Dermis microvascular lymphatic vessel endothelial cell (primary cell): ENCODE data around the gene B4GALT2. TPM values are rescaled to one million over a fixed set of nuclear protein-coding genes. Genes with fewer than 3 reads are reported as not detected.

Experiments used
- DNase-seq, 2 donors: peaks; one replicate each; pipeline versions ENCODE4 v3.0.0 to v3.0.0-alpha.2; 2010; ENCODE audit warnings: low read depth in 2 of 2
- total RNA-seq: library from RNA; depleted of rRNA; stranded (reverse); fragments of >200 nt; gene quantifications from 2 replicates; pipeline ENCODE4 v1.2.1, GENCODE V29; 2014

Gene B4GALT2
- total RNA-seq, 1 donor from 2014 or later, result 44.0 TPM

DNA sequence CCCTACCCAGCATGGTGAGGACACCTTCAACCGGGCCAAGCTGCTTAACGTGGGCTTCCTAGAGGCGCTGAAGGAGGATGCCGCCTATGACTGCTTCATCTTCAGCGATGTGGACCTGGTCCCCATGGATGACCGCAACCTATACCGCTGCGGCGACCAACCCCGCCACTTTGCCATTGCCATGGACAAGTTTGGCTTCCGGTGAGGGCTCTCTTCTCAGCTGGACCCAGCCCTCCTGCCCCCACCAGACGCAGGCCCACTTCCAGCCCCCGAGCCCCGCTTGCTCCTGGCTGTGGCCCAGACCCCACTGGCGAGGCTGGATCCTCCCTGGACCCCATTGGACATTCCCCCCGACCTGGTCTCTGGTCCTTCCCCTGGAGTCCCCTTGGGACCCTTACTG, 5.8 kb downstream of the B4GALT2 start:
- no peak for DNase-seq

DNA sequence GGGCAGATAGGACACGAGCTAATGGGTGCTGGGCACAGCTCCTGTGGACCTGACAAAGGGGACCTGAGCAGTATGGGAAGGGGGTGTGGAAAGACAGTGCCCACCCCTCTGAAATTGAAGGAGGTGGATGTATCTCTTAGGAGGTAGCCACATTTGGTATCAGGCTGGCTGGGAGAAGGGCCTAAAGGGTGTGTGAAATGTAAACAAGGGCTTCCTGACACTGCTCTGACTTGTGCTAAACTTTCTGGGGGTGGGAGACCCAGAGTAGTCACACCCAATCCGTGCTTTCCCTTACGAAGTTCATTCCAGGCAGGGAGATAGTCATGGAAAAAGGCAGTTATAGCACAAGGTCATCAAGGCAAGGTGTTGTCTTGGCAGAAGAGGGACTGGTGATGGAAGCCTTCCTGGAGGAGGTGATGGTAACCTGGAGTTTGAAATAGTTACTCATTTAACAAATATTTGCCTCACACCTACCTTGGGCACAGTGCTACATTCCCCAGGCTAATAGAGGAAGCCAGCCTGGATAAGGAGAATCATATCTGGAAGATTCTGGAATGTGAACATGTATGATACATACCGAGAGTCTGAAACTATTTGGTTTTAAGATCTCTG, 7.1 kb downstream of the B4GALT2 start:
- DNase-seq, result no peak

GRCh38 chr1:43986712-43987111, 7.7 kb downstream of the B4GALT2 start:
- DNase-seq, result no peak

- DNase-seq, result no peak
Measured at GRCh38 chr1:43987159-43987902, 8.3 kb downstream of the B4GALT2 start.

GRCh38 chr1:43990271-43991199, 11.5 kb downstream of the B4GALT2 start:
- DNase-seq, result no peak

DNA sequence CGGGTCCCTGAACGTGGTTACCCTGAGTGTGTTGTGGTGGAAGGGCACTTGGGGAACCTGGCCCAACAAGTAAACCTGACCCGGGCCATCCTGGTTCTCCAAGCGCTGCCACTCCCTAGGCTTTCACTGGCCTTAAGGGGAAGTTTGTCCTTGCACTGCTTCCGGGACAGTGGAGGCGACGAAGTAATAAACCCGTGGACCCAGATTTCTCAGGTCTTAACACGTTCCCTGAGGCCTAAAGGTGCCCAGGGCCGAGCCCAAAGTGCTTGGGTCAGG, 12.1 kb downstream of the B4GALT2 start:
- no peak for DNase-seq

- peak in 1 of 2 donors; percentile 56 for DNase-seq
Measured at GRCh38 chr1:43991476-43992231, 12.6 kb downstream of the B4GALT2 start, which contains the start of gene CCDC24. CCDC24 (plus strand) TSS chr1:43991599; CDS start chr1:43991879, 280 bp downstream.

DNA sequence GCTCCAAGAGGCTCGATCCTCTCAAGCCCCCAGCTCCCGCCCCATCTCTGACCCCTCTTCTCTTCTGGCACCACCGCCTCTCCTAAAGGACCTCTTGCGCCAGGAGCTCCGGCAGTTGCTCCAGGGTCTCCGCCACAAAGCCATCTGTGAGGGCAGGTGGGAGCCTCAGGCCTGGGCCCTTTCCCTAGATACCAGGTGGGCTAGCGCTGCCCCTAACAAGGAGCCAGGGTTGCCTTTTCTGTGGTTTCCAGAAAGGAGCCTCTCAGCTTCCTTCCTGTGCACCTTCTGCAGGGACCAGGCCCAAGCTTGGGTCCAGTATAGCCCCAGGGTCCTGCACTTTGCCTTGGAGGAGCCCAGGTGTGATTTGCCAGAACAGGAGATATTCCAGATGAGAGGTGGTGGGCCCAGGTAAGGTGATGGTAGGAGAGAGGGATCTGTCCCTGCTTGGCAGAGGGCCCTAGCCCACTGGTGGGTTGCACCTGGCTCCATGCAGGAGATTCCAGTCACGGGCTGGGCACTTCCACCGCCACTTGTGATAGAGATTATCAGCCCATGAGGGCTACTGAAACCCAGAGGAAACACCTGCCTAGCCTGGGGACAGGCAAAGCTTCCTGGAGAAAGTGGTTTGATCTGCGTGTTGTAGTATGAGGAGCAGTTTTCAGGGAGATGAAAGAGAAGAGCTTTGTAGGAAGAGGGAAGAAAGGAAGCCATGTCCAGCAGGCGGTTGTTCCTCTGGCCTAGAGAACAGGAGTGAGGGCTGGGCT, 13.4 kb downstream of the B4GALT2 start:
- DNase-seq, result no peak

GRCh38 chr1:43993206-43993914, 14.3 kb downstream of the B4GALT2 start:
- DNase-seq, result no peak

- DNase-seq, result no peak
Measured at GRCh38 chr1:43994071-43994470, 15.1 kb downstream of the B4GALT2 start.

GRCh38 chr1:43994794-43995790, 16.1 kb downstream of the B4GALT2 start:
- no peak for DNase-seq

DNA sequence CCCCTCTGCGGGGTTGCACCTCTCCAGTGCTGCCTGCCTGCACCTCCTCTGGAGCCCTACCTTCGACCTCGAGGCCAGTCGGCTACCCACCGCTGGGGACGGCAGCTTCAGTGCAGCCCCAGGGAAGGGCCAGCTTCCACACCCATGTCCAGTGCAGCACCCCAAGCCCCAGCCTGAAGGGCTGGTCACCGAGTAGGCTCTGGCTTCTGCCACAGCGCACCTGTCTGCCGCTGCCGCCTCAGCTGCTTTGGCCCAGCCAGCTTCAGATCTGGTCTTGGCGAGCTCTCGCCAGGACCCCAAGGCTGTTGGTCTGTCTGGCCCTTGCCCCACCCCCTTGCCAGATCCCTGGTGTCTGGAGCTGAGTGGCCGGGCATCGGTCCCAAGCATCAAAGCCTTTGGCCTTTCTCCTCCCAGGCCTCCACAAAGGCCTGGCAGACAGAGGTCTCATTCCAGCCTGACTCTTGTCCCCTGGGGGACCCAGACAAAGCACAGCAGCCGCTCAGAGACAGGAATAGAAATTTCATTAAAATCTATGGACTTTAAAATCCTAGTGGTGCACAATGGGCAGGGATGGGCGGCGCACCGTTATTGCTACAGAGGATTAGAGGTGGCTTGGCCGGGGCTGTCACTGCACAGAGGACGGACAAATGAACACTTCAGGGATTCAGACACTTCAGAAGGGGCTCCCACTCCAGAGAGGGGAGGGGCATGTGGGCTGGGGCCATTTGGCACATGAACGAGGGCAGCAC, 17.1 kb downstream of the B4GALT2 start:
- no peak for DNase-seq

GRCh38 chr1:43996733-43997115, 17.7 kb downstream of the B4GALT2 start:
- no peak for DNase-seq

DNA sequence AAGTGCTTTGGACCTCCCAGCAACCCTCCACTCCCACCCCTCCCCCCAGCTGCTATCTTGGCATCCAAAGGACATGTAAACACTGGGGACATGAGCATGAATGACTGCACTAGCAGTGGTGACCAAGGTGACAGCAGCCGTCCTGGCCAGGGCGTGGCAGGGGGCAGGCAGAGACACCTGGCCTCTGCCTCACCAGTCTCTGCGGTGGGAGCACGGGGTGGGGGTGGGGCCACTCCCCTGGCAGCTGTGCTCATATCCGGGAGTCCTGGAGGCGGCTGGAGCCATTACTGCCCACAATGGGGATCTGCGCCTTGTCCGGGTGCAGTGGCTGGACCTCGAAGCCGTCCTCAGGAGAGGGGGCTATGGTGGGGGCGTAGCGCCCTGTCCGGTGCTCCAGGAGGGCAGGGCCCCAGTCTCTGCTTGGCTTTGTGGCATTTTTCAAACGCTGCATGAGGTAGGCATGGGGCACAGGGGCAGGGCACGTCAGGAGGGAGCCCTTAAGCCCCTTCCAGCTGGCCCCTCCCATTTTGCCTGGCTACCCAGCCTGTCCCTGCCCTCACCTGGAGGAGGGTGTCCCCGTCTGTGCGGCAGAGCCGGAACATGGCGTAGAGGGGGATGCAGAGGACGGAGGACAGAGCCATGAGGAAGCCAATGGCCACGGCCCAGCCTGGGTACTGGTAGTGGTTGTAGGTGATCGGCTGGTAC, 18.4 kb downstream of the B4GALT2 start:
- DNase-seq, result no peak

DNA sequence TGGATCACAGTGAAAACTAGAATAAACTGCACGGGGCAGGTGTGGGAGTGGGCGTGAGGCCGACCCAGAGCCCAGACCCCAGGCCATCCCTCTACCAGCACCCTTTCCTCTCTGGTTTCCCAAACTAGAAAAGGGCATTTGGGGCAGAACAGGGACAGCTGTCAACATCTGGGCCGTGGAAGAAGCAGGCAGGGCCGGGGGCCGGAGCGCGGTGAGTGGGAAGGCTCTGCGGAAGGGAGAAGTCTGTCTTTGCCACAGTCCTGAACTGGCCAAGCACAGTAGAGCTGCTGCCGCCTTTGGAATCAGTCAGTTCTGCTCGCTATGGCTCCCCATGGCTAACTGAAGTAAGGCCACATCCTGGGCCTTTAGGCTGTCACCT, 19.0 kb downstream of the B4GALT2 start:
- no peak for DNase-seq

DNA sequence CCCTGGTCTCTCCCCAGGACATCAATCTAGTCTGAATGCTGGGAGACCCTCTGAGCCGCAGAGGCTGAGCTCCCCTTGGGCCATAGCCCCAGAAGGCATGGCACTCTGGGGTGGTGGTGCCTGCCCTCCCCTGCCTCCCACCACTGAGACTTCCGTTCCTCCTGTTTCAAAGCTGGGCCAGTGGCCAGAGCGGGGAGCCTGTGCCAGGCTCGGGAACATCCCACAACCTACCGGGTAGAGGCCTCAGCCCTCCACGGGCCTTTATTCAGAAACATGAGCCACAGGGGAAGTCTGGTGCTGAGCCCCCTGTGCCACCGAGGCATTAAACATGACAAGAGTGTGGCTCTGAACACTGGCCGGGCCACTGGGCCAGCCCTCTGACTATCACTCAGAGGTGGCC, 20.4 kb downstream of the B4GALT2 start:
- no peak for DNase-seq

DNA sequence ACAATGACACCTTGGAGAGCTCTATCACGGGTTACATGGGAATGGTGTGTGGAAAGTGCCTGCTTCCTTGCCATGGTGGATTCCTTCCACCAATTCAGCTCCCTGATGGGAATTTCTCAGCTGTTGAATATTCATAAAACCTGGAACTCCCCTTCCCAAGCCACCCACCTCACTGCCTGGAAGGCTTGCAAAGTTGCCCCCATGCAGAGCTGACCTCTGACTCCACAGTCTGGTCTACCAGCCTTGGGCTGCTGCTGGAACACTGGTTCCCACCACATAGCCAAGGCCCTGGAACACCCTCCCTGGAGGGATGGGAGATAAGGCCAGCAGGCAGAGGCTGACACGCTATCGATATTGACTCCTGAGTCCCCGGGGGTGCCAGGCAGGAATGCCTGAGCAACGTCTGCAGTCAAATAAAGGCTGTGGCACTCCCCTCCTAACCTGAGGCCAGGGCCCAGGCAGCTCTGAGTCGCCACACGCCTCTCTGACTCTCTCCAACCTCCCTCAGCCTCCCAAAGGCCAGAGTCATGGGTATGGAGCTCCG, 21.2 kb downstream of the B4GALT2 start:
- no peak for DNase-seq
